Stimulated activated naive CD8-positive, alpha-beta T cell treated with anti-CD3 and anti-CD28 coated beads, Interleukin-15, amount 100 ng/mL, for 72 hours (primary cell): ENCODE results near the gene SMG6.
"Not testable (repeated sequence)": the region's sequence is repeated elsewhere in the genome, so short reads cannot be mapped to it uniquely, and the experiment has no call there.

Experiments
- ATAC-seq: fragments of 150-1000 bp; cut with Tn5 transposase; 2 replicates; pipeline ENCODE4 v1.10.0; 2021; ENCODE audit warnings: mild to moderate bottlenecking, moderate library complexity
- DNase-seq, 2 donors: peaks; one replicate each; pipeline ENCODE4 v3.0.0; 2021 to 2022
- H3K27ac Mint-ChIP-seq, 2 donors: one replicate each; pipeline ENCODE4 v1.8.0; 2022; ENCODE audit warnings: mild to moderate bottlenecking in 2 of 2, mixed read lengths in 2 of 2, moderate library complexity in 2 of 2
- H3K27me3 Mint-ChIP-seq: one replicate; pipeline ENCODE4 v1.8.0; 2022; ENCODE audit warnings: mixed read lengths
- H3K4me1 Mint-ChIP-seq: one replicate; pipeline ENCODE4 v1.8.0; 2022; ENCODE audit warnings: mild to moderate bottlenecking, mixed read lengths
- H3K4me3 Mint-ChIP-seq, 2 donors: one replicate each; pipeline ENCODE4 v1.8.0; 2022; ENCODE audit warnings: mild to moderate bottlenecking in 2 of 2, mixed read lengths in 2 of 2, moderate library complexity in 1 of 2
- H3K9me3 Mint-ChIP-seq, 2 donors: one replicate each; pipeline ENCODE4 v1.8.0; 2022; ENCODE audit warnings: mixed read lengths in 2 of 2

SMG6 gene

GRCh38 chr17:2279707-2280106 lies 23.9 kb downstream of the SMG6 start:
- Mint-ChIP-seq H3K27me3 (no peaks in the 10 kb centered on the region), H3K4me1 (peaks cover 68% of the 10 kb centered on the region), H3K4me3 (peak overlapping the region in 1 of 2 donors; percentile 45), H3K27ac (peak overlapping the region in 1 of 2 donors; percentile 57), H3K9me3 (no peaks in the 10 kb centered on the region)
- no peak for DNase-seq
- ATAC-seq: no peak

DNA sequence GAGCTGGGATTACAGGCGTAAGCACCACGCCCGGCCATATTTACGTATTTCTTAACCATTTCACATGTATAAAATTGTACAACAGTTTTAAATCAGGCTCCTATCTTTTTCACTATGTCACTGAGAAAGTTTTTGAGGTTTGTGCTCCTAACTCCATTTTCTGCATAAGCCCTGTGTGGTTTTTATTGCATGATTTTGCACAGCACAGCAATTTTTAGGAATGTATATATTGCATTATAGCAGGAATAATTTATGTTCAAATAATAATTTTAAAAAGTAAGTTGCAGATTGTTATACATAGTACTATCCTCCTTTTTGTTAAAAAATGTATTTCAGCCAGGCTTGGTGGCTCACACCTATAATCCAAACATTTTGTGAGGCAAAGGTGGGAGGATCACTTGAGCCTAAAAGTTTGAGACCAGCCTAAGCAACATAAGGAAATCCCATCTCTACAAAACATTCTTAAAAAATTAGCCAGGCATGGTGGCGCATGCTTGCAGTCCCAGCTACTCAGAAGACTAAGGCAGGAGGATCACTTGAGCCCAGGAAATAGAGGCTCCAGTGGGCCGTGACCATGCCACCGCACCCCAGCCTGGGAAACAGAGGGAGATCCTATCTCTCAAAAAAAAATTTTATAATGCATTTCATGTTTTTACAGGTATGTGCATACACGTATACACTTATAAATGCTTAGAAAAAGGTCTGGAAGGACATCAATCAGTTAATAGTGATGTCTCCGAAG lies 26.0 kb downstream of the SMG6 start:
- H3K27ac Mint-ChIP-seq: no peak overlapping the region
- no peaks in the 10 kb centered on the region for H3K27me3 Mint-ChIP-seq
- DNase-seq (no peak), ATAC-seq (no peak)
- H3K4me1 Mint-ChIP-seq: peaks cover 74% of the 10 kb centered on the region
- no peaks in the 10 kb centered on the region for H3K9me3 Mint-ChIP-seq
- no peak overlapping the region for H3K4me3 Mint-ChIP-seq

GRCh38 chr17:2275722-2276121 lies 27.9 kb downstream of the SMG6 start:
- H3K9me3 Mint-ChIP-seq: no peaks in the 10 kb centered on the region
- H3K4me3 Mint-ChIP-seq: peak overlapping the region in 1 of 2 donors; percentile 22
- H3K27ac Mint-ChIP-seq: peak overlapping the region in 1 of 2 donors; percentile 45
- H3K4me1 Mint-ChIP-seq: peaks cover 73% of the 10 kb centered on the region
- ATAC-seq (peak; percentile 68), DNase-seq (no peak)
- no peaks in the 10 kb centered on the region for H3K27me3 Mint-ChIP-seq

DNA sequence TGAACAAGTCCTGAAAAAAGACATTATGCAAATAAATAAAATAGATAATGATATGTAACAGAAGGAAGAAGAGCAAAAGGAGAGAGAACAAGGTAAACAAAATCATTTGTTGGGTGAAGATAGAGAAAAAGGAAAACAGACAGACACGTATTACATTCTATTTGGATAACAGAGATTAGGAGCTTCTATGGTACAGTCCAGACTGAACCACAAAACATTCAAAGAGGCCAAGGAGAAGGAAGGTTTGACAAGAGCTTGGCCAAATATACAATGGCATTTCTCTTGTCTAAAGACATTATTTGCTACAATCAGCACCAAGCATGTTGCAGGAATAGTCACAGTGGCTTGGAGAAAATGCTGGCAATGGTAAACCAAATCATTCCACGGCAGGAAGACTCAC lies 29.2 kb downstream of the SMG6 start:
- peaks cover 78% of the 10 kb centered on the region for H3K4me1 Mint-ChIP-seq
- no peaks in the 10 kb centered on the region for H3K27me3 Mint-ChIP-seq
- ATAC-seq (no peak), DNase-seq (no peak)
- no peak overlapping the region for H3K4me3 Mint-ChIP-seq
- no peak overlapping the region for H3K27ac Mint-ChIP-seq
- H3K9me3 Mint-ChIP-seq: no peaks in the 10 kb centered on the region

GRCh38 chr17:2271985-2272702 lies 31.4 kb downstream of the SMG6 start:
- DNase-seq (no peak), ATAC-seq (peak; percentile 86)
- Mint-ChIP-seq H3K27ac (peak overlapping the region; percentile 90 to 92), H3K27me3 (no peaks in the 10 kb centered on the region), H3K4me1 (peaks cover 90% of the 10 kb centered on the region), H3K9me3 (no peaks in the 10 kb centered on the region), H3K4me3 (peak overlapping the region; percentile 58 to 66)

DNA sequence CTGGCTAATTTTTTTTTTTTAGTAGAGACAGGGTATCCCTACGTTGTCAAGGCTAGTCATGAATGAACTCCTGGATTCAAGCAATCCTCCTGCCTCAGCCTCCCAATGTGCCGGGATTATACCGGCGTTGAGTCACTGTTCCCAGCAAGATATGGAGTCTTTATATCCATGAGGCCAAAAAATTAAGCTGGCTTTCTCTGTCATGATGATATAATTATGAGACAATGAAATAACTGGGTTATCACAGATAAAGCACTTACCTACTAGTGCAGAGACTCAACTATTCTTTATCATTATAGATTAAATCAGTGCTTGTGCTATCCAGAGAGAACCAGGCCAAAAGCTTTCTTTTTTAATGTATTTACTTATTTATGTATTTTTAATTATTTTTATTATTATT lies 36.2 kb downstream of the SMG6 start:
- Mint-ChIP-seq H3K27me3 (no peaks in the 10 kb centered on the region), H3K9me3 (no peaks in the 10 kb centered on the region), H3K4me1 (peaks cover 95% of the 10 kb centered on the region), H3K4me3 (peak overlapping the region; percentile 82 to 92), H3K27ac (peak overlapping the region; percentile 97 to 100)
- no peak for DNase-seq
- ATAC-seq: no peak

DNA sequence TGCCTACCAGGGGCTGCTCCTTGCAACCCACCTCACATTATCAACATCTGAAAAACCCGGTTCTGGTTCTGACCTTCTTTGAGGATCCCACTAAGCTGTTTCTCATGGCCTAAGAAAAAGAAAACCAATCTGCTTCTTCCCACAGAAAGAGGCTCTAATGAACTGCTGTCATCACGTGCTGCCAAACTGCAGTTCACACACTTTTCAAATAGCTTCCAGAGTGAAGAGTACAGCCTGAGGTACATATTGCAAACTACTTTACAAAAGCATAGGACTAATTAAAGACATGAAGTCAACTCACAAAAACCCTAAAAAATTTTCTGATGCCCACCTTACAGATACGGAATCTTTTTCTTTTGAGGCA lies 36.7 kb downstream of the SMG6 start:
- Mint-ChIP-seq H3K9me3 (no peaks in the 10 kb centered on the region), H3K4me3 (peak overlapping the region; percentile 82 to 92), H3K27me3 (no peaks in the 10 kb centered on the region), H3K4me1 (peaks cover 95% of the 10 kb centered on the region), H3K27ac (peak overlapping the region; percentile 97 to 100)
- ATAC-seq (peak; percentile 2), DNase-seq (no peak)

DNA sequence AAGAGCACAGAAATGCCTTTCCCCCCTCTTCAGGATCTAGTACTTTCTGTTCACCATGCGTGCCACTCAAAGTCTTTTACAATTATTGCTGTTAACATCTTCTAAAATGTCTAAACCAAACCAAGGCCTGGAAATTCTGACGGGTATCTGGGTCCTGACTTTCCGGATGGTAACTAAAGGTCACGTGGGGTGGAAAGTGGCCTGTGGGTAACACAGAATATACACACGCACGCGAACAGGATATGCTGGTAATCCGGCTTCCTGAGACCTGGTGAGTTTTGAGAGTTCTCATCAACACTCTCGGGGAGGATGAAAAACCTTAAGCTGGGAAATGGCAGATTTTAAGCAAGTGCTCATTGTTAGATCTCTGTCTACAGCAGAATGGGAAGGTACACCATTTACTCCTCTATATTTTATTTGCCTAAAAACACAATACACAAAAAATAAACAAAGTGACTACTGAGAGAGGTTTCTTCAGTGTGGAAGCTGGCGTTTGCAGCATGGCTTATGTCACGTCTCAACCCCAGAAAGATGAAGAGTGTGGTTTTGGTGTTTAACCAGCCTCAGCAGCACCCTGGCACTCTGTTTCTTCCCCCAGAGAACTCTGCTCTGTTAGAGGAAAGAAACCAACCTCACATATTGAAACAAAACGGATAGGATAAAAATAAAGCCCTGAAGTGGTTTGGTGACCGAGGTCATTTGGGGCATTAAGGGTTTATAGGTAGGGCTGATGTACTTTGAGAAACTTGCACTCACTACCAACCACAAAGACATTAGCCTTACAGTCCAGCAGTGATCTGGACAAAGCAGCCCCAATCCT lies 37.3 kb downstream of the SMG6 start:
- Mint-ChIP-seq H3K27me3 (no peaks in the 10 kb centered on the region), H3K4me1 (peaks cover 96% of the 10 kb centered on the region), H3K27ac (peak overlapping the region; percentile 97 to 100), H3K9me3 (no peaks in the 10 kb centered on the region), H3K4me3 (peak overlapping the region; percentile 82 to 92)
- DNase-seq (peak; percentile 83 to 92), ATAC-seq (peak; percentile 91)

GRCh38 chr17:2265166-2265565 lies 38.4 kb downstream of the SMG6 start:
- peaks cover 96% of the 10 kb centered on the region for H3K4me1 Mint-ChIP-seq

GRCh38 chr17:2264067-2264860 lies 39.3 kb downstream of the SMG6 start:
- Mint-ChIP-seq H3K9me3 (no peaks in the 10 kb centered on the region), H3K4me3 (peak overlapping the region; percentile 82 to 92), H3K4me1 (peaks cover 96% of the 10 kb centered on the region), H3K27me3 (no peaks in the 10 kb centered on the region), H3K27ac (peak overlapping the region; percentile 97 to 100)
- DNase-seq (no peak), ATAC-seq (no peak)

More at GRCh38 chr17:2265166-2265565, 38.4 kb downstream of the SMG6 start:
- H3K27me3 Mint-ChIP-seq, H3K9me3 Mint-ChIP-seq, ATAC-seq, DNase-seq: not testable (repeated sequence)
- Mint-ChIP-seq H3K27ac (peak overlapping the region; percentile 97 to 100), H3K4me3 (peak overlapping the region; percentile 82 to 92)

- H3K9me3 Mint-ChIP-seq: no peaks in the 10 kb centered on the region
Observed at GRCh38 chr17:2263183-2264066, 40.2 kb downstream of the SMG6 start.

DNA sequence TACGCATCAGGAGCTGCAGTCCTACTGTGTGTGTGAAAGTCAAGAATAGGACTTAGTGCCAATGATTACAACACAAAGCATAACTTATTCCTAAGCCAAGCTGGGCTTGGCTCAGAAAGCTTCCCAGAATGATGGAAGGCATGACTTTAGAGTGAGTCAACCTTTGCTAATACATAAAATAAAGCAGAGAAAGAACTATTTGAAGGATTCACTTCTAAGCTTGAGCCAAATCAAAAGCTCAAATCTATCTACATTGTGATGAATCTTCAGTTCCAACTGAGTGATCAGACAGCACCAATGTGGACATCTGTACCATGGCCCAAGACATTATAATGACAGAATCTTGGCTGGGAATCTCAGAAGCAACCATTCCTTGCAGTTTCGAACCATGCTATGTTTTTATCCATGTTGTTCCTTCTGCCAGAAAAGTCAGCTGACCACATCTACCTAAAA lies 41.4 kb downstream of the SMG6 start:
- peak overlapping the region; percentile 57 to 92 for H3K4me3 Mint-ChIP-seq
- no peak for DNase-seq
- no peaks in the 10 kb centered on the region for H3K27me3 Mint-ChIP-seq
- peak overlapping the region; percentile 97 to 100 for H3K27ac Mint-ChIP-seq
- no peaks in the 10 kb centered on the region for H3K9me3 Mint-ChIP-seq
- H3K4me1 Mint-ChIP-seq: peaks cover 95% of the 10 kb centered on the region
- ATAC-seq: no peak

More at GRCh38 chr17:2263183-2264066, 40.2 kb downstream of the SMG6 start:
- DNase-seq: no peak
- Mint-ChIP-seq H3K27me3 (no peaks in the 10 kb centered on the region), H3K4me1 (peaks cover 96% of the 10 kb centered on the region), H3K27ac (peak overlapping the region; percentile 97 to 100), H3K4me3 (peak overlapping the region; percentile 82 to 92)
- peak; percentile 46 for ATAC-seq

DNA sequence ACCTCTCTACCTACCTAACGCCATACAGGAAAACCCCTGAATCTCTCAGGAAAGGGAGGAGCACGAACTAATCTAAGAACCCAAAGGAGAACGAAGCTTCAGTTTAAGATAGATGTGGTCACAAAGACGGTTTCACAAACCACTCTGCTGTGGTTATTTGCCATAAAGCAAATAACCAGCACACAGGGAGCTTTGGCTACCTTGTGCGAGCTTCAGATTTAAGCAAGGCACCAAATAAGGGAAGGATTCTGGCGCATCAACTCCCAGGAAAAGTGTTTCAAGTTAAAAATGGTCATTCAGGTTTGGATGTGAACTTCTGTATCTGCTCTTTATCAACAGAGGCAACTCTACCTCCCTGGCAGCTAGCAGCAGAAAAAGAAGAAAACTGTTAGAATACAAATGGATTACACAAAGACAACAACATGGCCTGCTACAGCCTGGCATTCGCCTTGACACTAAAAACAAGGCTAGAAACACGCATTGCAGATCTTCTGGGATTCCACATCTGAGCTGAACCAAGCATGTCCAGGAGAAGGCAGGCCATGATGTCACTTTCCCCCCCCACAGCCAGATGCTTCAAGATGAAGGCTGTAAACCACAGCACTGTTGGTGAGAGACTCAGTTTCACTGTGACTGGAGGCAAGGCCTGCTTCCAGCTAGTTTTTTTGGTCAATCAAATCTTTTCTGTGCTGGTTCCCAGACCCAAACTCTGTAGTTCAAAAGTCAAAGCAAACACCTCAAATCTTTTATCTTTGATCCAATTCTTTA lies 43.6 kb downstream of the SMG6 start:
- Mint-ChIP-seq H3K27ac (peak overlapping the region; percentile 93 to 97), H3K27me3 (no peaks in the 10 kb centered on the region), H3K9me3 (peaks cover 1 to 5% of the 10 kb centered on the region in 2 donors), H3K4me3 (peak overlapping the region; percentile 76 to 81), H3K4me1 (peaks cover 86% of the 10 kb centered on the region)
- DNase-seq (peak; percentile 78 to 82), ATAC-seq (peak; percentile 87)
